GM19240 (cell line): ENCODE data around the gene COG7.
"Not testable (repeated sequence)": the region's sequence is repeated elsewhere in the genome, so short reads cannot be mapped to it uniquely, and the experiment has no call there.

Experiments
- DNase-seq: peaks from one replicate; pipeline ENCODE4 v3.0.0; 2011; ENCODE audit warnings: low spot score; ENCODE audit not compliant: insufficient read length

The COG7 gene

DNA sequence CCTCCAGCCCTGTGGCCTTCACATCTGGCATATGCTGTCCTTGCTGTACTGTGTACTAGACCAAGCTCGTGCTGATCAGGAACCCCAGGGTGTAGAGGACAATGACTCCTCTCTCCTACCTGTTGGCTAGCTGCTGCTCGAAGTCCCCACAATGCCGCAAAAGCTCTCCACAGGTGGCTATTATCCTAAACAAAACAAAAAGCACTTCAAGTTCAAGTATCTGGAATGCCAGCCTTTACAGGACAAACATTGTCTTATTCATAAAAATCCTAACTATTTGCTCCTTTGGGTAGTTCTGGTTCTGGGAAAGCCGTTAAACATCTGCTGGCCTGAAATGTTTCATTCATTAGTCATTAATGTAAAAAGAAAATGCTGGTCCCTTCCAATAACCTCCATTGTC, 42.8 kb downstream of the COG7 start:
- DNase-seq = no peak

DNA sequence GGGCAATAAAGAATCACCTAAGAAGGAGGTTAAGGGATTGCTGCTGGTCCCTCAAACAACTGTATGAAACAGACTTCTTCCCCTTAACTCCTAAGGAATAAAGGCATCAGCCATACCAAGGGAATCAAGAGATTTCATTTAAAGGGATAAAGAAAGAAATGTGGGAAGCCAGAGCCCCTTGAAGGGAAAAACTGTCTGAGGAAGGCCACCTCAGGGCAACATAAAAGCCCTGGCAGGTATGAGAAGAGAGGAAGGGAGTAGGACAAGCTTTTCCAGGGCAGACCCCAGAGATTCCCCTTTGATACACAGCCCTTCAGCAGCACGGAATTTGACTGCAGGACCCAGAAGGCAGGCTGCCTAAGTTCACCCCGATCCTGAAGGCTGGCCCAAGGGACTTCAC, 43.5 kb downstream of the COG7 start:
- DNase-seq = no peak

DNA sequence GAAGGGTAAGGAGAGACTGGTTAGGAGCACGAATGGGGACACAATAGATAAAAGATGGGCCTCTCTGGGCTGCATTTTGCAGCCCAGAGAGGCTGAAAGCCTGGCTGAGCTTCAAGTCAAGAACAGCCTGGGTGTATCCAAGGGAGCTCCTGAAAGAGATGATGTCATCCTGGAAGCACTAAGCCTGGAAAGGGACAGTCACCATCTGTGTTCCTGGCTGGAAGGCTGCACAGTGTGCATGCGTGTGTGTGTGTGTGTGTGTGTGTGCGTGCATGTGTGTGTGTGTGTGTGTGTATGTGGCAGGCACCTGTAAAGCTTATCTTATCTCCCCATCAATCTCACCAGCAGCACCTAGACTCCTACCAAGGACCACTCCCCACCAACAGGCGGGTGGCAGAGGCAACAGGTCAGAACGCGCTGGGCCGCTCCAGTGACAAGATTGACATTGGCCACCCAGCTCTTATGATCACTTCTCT, 44.1 kb downstream of the COG7 start:
- no peak for DNase-seq

DNA sequence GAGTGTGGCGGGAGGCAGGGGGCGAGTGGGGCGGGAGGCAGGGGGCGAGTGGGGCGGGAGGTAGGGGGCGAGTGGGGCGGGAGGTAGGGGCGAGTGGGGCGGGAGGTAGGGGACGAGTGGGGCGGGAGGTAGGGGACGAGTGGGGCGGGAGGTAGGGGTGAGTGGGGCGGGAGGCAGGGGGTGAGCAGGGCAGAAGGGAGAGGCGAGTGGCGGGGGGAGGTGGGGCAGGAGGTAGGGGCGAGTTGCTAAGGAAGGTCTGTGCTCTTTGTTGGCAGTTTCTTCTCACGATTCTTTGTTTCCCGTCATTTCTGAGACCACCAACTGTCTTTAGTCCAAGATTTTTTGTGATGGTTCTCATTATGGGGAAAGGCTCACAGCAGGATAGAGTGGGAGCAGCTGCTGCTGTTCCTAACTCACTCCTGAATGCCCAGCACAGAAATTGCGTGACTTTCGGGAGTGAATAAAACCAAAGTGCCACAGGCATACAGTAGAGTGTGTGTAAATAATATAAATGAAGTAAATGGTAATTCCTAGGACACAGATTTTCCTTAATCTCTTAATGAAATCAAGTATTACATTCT, 44.7 kb downstream of the COG7 start:
- no peak for DNase-seq

DNA sequence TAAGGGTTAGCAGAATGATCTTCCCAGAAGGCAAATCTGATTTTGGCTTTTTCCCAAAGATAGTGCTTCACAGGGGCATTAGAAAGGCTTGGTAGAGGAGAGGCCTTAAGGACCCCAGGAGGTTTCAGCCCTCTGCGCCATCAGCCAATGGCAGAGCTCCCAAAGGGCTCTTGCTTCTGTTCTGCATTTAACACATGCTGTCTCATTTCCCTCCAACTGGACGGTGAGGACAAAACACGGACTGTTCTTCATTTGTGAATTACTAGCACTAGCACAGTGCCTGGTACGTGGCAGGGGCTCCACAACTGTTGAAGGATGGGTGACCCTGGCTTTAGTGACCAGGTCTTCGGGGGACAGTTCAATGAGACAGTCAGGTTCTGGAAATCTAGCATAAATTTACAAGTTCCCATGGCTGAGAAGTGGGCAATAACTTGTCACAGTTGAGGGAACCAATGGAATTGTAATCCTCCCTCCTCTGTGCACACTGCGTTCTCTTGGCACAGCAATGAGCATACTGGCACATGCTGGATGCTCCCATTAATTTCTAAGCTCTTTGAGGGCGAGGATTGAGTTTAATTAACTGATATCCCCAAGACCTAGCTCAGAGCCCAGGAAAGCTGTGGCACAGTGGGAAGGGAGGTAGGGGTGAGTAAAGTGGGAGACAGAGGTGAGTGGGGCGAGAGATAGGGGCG, 45.4 kb downstream of the COG7 start:
- no peak for DNase-seq

DNA sequence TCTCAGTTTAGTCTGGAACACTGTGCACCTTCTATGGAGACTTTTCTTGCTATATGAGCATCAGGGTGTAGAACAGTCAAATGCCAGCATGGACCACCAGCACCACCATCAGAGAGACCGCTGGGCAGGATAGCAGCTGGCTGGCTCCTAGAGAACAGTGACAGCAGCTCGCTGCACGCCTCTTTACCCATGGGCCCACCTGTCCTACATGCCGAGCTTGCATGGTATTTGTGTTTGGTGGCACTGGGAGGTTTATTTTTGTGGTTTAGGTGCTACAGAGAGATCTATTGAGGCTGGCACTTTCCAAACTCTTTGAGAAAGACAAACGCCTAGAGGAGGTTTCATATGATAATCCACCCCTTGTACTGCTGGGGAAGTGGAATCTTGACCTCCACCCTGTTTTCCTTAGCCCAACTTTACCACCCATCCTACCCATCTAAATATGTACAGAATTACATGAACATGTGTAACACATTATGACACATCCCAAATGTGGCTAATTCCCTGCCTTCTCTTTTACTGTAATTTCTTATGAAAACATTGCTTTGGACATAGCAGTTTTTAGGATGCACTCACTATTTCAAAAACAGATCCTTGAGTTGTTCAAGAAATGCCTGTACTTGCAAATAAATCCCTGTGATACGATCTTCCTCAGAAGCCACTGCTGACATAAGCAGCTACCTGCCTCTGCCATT, 46.3 kb downstream of the COG7 start:
- no peak for DNase-seq

DNA sequence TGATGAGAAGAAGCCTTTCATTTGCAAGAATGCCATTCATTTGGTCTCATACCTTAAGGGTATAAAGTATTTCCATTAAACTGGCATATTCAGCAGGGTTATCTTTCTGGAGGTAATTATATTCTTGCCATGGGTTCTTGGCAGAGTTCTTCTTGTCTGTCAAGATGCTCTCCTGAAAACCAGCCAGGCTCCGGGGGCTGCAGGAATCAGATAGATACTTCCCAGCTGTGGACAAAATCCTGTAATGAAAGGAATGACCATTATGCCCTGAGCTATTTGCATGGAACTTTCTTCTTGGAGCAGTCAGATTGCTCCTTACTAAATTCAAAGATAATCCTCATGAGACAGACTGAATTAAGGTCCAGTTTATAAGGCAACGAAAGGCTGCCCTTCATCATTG, 47.0 kb downstream of the COG7 start:
- no peak for DNase-seq

DNA sequence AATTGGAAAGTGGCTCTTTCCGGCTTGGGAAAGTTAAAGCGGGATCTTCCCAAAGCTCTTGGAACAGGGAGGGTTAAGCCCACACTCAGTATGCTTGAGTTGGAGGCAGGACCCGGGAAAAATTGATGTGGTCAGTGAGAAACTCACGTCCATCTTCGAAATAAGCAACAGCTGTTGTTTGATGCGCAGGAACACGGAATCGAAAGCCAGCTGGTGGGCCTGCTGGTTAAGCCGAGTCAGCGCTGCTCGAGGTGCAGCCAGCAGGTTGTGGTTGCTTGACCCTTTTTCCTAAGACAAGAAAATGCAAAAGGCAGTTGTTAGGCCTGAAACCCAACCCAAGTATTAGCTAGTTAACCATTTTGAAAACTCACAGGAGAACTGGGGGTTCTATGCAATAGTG, 49.4 kb downstream of the COG7 start:
- DNase-seq = no peak

DNA sequence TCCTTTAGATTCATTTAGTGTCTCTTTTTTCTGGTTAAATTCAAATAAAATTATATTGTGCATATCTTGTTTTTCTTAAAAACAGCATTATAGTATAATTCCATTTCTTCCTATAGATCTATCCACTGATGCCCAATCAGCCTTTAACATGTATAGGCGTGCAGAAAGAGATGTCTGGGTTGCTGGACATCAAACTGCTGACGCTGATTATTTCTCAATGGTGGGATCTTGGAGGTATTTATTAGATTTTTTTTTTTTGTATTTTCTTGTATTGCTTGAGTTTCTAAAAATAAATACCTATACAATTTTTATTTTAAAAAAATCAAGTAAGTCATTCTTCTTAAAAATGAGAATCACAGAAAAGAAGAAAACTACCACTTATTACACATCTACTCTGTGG, 50.9 kb downstream of the COG7 start:
- no peak for DNase-seq

DNA sequence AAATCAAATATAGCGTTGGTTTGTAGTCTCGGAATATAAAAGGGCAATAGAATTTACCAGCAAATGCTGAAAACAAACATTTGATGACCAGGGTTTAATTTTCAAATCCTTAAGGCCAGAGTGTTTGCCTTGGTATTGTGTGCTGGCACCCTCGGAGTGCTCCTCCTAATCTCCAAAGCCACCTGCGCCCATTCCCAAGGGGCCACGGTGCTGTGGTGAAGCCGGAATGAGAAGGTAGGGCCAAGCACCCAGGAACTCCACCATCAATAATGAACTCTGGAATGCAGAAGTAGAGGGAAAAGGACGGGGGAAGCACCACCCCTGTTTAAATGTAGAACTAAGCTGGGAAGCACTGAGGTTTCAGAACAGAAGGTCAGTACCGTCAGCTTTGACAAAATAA, 51.9 kb downstream of the COG7 start:
- DNase-seq = no peak

DNA sequence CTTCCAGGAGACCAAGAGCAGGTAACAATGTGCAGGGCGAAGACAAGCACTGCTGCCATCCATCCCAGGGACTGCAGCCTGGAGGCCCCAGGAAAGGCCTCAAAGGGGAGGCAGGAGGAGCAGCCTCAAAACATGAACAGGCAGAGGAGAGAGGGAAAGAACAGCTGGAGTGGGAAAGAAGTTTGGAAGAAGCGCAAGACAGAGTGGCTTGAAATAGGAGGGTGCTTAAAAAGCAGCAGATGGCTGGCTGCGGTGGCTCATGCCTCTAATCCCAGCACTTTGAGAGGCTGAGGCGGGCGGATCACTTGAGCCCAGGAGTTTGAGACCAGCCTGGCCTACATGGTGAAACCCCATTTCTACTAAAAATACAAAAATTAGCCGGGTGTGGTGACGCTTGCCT, 52.5 kb downstream of the COG7 start:
- not testable (repeated sequence) for DNase-seq

DNA sequence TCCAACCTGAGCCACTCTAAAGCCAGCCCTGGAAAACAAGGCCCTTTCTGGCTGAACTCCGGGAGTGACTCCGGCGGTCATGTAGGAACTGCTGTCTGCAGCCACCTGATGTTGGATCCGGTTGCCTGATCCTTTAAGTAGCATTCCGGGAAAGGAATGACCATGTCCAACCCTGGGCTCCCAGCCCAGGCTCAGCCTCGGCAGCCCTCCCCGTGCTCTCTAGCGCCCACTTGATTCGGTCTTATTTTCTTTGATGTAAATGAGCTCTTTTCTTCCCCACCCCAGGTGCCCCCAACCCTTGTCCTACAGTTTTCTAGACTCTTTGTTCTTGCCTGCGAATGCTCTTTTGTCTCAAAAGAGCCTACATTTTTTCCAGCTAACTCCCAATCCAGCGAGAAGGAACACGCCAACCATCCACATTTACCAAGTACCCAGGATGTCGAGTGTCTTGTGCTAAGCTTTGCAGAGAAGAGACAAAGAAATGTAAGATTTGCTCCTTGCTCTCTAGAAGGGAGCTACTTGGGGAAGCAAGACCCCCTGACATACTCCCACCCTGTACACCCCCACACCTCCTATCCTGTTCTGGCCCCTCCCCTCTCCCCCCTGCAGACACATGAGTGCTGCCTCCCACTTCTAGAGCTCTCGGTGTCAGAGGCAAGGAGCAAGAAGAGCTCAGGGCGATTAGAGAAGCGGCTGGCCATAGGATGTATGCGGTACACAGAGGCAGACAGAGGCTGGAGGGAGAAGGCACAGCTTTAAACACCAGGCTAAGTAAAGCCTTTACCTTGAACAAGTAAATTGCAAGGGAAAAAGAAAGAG, 53.8 kb downstream of the COG7 start:
- DNase-seq = no peak

DNA sequence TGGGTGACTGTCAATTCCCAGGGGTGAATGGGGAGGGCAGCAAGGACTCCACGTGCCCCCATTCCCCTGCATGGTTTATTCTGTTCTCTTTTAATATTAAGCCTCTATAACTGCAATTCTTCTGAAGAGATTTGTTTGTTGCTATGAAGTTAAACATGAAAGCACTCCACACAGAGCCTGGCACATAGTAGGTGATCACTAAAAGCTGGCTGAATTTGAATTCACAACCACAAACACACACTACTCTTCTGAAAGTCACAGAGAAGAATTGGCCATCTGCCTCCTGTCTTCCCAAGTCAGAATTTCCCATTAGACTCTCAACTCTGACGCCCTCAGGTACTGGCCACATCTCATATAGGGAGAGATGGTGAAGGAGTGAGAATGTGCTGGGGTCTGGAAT, 55.5 kb downstream of the COG7 start:
- no peak for DNase-seq

DNA sequence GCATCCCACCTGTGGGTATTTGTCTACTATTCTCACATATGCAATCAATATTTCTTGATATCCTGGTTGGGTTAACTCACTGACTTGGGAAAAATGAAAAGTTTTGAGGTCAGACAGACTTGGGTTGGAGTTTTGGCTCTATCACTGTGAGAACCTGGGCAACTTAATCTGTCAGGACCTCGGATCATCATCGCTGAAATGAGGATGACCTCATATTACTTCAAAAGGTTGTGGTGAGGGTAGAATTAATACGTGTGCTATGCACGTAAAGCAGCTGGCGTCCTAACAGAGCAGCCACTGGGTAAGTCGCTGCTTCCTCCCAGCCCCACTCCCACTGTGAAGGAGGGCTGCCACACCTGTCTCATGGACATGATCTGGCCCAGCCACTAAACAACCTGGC, 57.3 kb downstream of the COG7 start:
- no peak for DNase-seq

DNA sequence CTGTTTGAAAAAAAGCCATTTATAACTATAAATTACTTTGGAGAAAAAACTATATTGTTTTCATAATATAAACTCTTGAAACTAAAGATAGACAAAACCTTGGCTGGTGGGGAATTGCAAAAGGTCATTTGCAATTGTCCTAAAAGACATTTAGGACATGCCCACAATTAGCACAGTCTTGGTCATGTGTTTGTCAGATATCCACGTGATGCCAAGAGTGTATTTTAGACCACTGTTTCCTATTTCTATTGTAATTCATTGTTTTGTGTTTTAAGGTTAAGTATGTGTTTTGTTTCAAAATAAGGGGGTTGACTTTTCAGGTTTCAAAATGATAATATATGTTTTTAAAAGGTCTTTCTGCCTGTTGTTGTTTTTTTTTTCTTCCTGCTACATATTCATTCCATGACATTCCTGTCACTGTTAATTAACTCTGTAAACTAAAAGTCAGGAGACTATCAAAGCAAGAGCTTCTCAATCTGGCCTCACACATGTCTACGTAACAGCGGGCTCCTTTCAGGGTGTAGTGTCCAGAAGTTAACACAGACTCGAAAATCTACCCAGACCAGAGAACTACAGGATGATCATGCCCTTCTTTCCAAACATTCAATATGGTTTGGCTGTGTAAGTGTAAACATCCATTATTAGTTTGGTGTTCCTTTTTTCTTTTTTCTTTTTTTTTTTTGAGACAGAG, 58.7 kb downstream of the COG7 start:
- no peak for DNase-seq

DNA sequence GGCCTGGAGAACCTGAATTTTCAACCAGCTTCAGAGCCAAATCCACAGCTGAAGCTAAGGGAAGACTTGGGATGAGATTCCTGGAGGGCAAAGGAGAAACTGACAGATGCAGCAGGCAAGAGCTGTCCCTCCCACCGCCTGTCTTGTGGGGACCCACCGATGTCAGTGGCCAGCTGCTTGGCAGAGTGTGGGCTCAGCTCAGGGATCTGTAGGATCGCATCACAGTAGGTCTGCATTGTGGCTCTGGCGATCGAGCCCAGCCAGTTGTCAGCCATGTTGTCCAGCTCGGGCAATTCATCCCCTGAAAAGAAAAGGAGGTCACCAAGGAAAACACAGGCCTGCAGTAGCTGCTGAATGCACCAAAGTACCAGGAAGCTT, 60.8 kb downstream of the COG7 start:
- DNase-seq = no peak

DNA sequence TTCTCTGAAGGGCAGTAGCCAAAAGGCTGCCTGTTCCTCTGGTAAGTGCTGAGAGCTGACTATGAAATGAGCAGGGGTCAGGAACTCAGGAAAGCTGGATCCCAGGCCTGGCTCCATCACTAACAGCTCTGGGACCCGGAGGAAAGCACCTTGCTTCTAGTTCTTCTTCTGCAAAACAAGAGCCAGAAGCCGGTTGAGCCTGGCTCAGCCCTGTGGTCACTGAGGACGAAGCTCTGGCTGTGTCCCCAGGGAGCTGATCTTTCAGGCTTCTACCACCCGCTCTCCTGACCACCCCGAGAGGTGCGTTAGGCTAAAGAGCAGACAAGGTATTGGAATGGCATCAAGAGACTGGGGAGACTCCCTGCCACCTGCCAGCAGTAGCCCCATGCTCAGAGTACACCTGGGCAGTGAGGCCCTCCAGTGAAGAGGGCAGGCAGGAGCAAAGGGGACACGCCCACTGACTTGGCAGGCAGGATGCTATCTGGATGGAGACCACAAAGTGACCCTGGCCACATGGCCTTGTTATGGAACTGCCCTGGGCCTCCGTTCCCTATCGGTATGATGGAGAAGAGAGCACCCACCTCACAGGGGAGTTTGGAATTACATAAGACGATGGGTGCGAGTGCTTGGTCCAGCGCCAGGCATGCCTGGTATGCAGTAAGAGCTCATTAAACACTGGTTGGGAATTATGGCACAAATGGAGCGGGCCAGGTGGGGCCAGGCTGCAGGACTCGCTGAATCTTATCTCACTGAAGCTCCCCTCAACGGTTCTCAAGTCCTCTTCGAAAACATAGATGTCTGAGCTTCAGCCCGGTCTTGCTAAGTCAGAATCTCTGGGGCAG, 61.4 kb downstream of the COG7 start:
- DNase-seq = no peak

DNA sequence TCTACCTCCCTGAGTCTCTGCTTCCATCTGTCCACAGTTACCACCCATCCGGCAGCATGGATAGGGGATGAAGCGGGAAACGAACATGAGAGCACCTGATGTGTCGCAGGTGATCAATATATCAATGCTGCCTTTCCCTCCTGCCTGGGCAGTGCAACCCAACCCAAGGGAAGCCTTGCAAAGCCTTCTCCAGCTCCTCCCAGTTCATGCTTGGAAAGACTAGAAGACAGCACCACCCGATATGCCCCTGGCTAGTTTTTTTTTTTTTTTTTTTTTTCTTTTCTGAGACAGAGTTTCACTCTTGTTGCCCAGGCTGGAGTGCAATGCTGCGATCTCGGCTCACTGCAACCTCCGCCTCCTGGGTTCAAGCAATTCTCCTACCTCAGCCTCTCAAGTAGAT, 63.1 kb downstream of the COG7 start:
- not testable (repeated sequence) for DNase-seq

DNA sequence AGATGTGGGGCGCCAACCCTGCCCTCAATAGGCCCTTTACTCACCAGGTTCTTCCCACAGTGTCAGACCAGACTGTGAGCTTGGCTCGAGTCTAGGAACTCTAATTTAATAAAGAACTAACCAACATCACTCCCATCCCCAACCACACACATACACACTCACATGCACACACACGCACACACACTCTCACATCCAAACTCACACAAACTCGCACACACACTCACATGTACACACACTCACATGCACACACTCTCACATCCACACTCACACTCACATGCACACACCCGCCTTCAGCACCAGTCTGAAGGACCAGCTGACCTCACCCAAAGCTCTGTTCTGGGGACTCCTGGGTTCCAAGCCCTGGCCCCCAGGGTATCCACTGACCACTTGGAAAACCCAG, 63.8 kb downstream of the COG7 start:
- no peak for DNase-seq

DNA sequence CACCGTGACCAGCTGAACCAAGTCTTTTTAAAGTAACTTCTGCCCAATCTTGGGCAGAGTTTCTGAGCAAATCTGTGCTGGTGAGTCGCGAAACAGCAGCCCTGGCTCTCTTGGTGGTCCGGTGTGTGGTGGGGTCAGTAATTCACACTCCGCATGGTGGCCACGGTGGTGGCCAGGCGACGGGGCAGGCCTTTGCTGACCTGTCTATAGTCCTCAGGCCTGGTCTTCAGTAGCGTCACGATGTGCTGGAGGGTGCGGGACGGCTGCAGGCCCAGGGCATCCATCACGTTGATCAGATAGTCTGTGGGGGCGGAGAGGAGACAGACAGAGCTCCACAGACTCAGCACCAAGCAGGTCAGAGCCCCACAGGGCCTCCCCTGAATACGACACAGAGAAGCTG, 64.2 kb downstream of the COG7 start:
- no peak for DNase-seq

DNA sequence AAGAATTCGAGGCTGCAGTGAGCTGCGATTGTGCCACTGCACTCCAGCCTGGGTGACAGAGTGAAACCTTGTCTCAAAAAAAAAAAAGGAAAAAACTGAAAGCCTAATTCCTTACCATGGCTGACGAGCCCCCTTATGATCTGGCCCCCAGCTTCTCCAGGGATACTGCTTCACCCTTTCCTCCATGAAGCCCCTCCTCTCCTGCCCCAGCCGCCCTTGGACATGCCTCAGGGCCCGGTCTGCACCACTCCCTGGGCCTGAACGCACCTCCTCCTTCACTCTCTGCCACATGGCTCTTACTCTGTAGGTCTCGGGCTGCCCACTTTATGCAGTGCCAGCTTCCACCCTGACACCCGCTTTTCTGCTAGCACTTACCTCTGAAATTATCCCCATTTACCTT, 65.3 kb downstream of the COG7 start:
- no peak for DNase-seq
